Measurements from ENCODE around the gene CDC42EP2. TPM values are rescaled to one million over a fixed set of nuclear protein-coding genes. Genes with fewer than 3 reads are reported as not detected.

The CDC42EP2 gene
- total RNA-seq, 2 donors from 2014 or later: 7.7 to 8.7 TPM

- WGBS: 56% methylated on average over 7 of the region's 7 CpGs
- no peak for DNase-seq (ENCODE audit: low spot score)
- H3K27me3 ChIP-seq (replicated peaks; ENCODE audit: insufficient read depth): no peaks in the 10 kb centered on the region
- TF ChIP-seq POLR2A (IDR thresholded peaks at IDR 0.05): no peak
- TF ChIP-seq, protein P1, sequence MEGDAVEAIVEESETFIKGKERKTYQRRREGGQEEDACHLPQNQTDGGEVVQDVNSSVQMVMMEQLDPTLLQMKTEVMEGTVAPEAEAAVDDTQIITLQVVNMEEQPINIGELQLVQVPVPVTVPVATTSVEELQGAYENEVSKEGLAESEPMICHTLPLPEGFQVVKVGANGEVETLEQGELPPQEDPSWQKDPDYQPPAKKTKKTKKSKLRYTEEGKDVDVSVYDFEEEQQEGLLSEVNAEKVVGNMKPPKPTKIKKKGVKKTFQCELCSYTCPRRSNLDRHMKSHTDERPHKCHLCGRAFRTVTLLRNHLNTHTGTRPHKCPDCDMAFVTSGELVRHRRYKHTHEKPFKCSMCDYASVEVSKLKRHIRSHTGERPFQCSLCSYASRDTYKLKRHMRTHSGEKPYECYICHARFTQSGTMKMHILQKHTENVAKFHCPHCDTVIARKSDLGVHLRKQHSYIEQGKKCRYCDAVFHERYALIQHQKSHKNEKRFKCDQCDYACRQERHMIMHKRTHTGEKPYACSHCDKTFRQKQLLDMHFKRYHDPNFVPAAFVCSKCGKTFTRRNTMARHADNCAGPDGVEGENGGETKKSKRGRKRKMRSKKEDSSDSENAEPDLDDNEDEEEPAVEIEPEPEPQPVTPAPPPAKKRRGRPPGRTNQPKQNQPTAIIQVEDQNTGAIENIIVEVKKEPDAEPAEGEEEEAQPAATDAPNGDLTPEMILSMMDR (IDR thresholded peaks at IDR 0.05): no peak
- no peak for TF ChIP-seq POLR2AphosphoS5 (IDR thresholded peaks at IDR 0.05)
- no peaks in the 10 kb centered on the region for H3K9me3 ChIP-seq
- H3K4me3 ChIP-seq: no peak overlapping the region
- H3K36me3 ChIP-seq: no peaks in the 10 kb centered on the region
- peaks cover 8% of the 10 kb centered on the region for H3K4me1 ChIP-seq (replicated peaks)
- intact Hi-C loops (cut with DNase I): no loop called here
- H3K27ac ChIP-seq: no peak overlapping the region
These were observed 6.3 kb upstream of the CDC42EP2 start for GRCh38 chr11:65308281-65308891.

- no peak overlapping the region for H3K27ac ChIP-seq
These were observed 5.7 kb upstream of the CDC42EP2 start for GRCh38 chr11:65309006-65309405.

GRCh38 chr11:65310215-65310614 is 4.5 kb upstream of the CDC42EP2 start:
- no peak for DNase-seq (ENCODE audit: low spot score)
- Histone ChIP-seq H3K27me3 (replicated peaks; ENCODE audit: insufficient read depth) (no peaks in the 10 kb centered on the region), H3K36me3 (no peaks in the 10 kb centered on the region), H3K4me3 (no peak overlapping the region), H3K4me1 (replicated peaks) (peaks cover 8% of the 10 kb centered on the region), H3K27ac (no peak overlapping the region), H3K9me3 (no peaks in the 10 kb centered on the region)
- TF ChIP-seq, protein P1 (IDR thresholded peaks at IDR 0.05): no peak
- TF ChIP-seq POLR2A (IDR thresholded peaks at IDR 0.05) (no peak), POLR2AphosphoS5 (IDR thresholded peaks at IDR 0.05) (no peak)
- intact Hi-C loops (cut with DNase I): no loop called here
- WGBS: 61% methylated on average over 10 of the region's 10 CpGs

More at GRCh38 chr11:65309006-65309405, 5.7 kb upstream of the CDC42EP2 start:
- WGBS: 78% methylated on average over 5 of the region's 5 CpGs
- Histone ChIP-seq H3K36me3 (no peaks in the 10 kb centered on the region), H3K9me3 (no peaks in the 10 kb centered on the region), H3K4me1 (replicated peaks) (peaks cover 8% of the 10 kb centered on the region), H3K27me3 (replicated peaks; ENCODE audit: insufficient read depth) (no peaks in the 10 kb centered on the region), H3K4me3 (no peak overlapping the region)
- intact Hi-C loops (cut with DNase I): no loop called here
- TF ChIP-seq POLR2A (IDR thresholded peaks at IDR 0.05) (no peak), POLR2AphosphoS5 (IDR thresholded peaks at IDR 0.05) (no peak)
- TF ChIP-seq, protein P1 (IDR thresholded peaks at IDR 0.05): no peak
- no peak for DNase-seq (ENCODE audit: low spot score)

- TF ChIP-seq POLR2AphosphoS5 (IDR thresholded peaks at IDR 0.05): no peak
- no peak for TF ChIP-seq POLR2A (IDR thresholded peaks at IDR 0.05)
- TF ChIP-seq, protein P1 (IDR thresholded peaks at IDR 0.05): no peak
- Histone ChIP-seq H3K27ac (no peak overlapping the region), H3K4me1 (replicated peaks) (peaks cover 5% of the 10 kb centered on the region), H3K4me3 (no peak overlapping the region), H3K9me3 (no peaks in the 10 kb centered on the region), H3K36me3 (no peaks in the 10 kb centered on the region), H3K27me3 (replicated peaks; ENCODE audit: insufficient read depth) (no peaks in the 10 kb centered on the region)
- no peak for DNase-seq (ENCODE audit: low spot score)
- 38% methylated on average over 5 of the region's 6 CpGs for WGBS
- intact Hi-C loops (cut with DNase I): no loop called here
These were observed 3.9 kb upstream of the CDC42EP2 start for GRCh38 chr11:65310736-65311135.

- H3K4me3 ChIP-seq: no peak overlapping the region
- DNase-seq (ENCODE audit: low spot score): no peak
- intact Hi-C loops (cut with DNase I): no loop called here
- peaks cover under 1% of the 10 kb centered on the region for H3K4me1 ChIP-seq (replicated peaks)
- no peaks in the 10 kb centered on the region for H3K27me3 ChIP-seq (replicated peaks; ENCODE audit: insufficient read depth)
- no peaks in the 10 kb centered on the region for H3K9me3 ChIP-seq
- H3K36me3 ChIP-seq: no peaks in the 10 kb centered on the region
- WGBS: 86% methylated on average over 5 of the region's 5 CpGs
- no peak overlapping the region for H3K27ac ChIP-seq
- TF ChIP-seq POLR2A (IDR thresholded peaks at IDR 0.05) (no peak), POLR2AphosphoS5 (IDR thresholded peaks at IDR 0.05) (no peak)
- TF ChIP-seq, protein P1 (IDR thresholded peaks at IDR 0.05): no peak
These were observed 3.4 kb upstream of the CDC42EP2 start for GRCh38 chr11:65311170-65311678.

All from prostate gland (tissue), 2 donors.